K562 (cell line): ENCODE data around the gene NUDT22. TPM values are rescaled to one million over a fixed set of nuclear protein-coding genes. Genes with fewer than 3 reads are reported as not detected.

Experiments
- AFF4 ChIP-seq: sonication (generic); formaldehyde crosslinking; IDR thresholded peaks from 2 replicates; pipeline ENCODE4 v1.8.0; 2023; ENCODE audit warnings: mild to moderate bottlenecking, missing genetic modification reagents
- HMGN3 ChIP-seq: IDR thresholded peaks from 2 replicates; pipeline ENCODE4 v1.6.1; 2011; ENCODE audit warnings: borderline replicate concordance, low read depth, mild to moderate bottlenecking, mixed read lengths, low read length; ENCODE audit not compliant: insufficient read length; ENCODE audit errors: extremely low read depth
- HOMEZ ChIP-seq: fragments of 250-450 bp; sonication (Bioruptor Pico); IDR thresholded peaks from 2 replicates; pipeline ENCODE4 v1.4.0; 2020; ENCODE audit warnings: mild to moderate bottlenecking, moderate library complexity
- JUN ChIP-seq, 2 experiments: sonication (generic) in 1 of 2; formaldehyde crosslinking in 1 of 2; IDR thresholded peaks; 2 replicates each; pipeline versions ENCODE4 v1.6.1 to v1.8.0; 2012 to 2022; ENCODE audit warnings: borderline replicate concordance in 2 of 2, mild to moderate bottlenecking in 2 of 2, improper control_type of control experiment in 1 of 2, low read depth in 1 of 2, low read length in 1 of 2, missing genetic modification reagents in 1 of 2
- NR4A1 ChIP-seq, 2 experiments: fragments of 250-450 bp in 1 of 2; fragments of 450-650 bp in 1 of 2; sonication (Bioruptor Pico) in 1 of 2; IDR thresholded peaks; 2 replicates each; pipeline versions ENCODE4 v1.4.0 to v1.6.1; 2016 to 2020; ENCODE audit warnings: mild to moderate bottlenecking in 2 of 2, missing compliant biosample characterization in 1 of 2, missing genetic modification characterization in 1 of 2, moderate library complexity in 1 of 2
- POLR2G ChIP-seq: fragments of 200-400 bp; formaldehyde crosslinking; IDR thresholded peaks from 2 replicates; pipeline ENCODE4 v1.6.1; 2017; ENCODE audit warnings: low read depth, mild to moderate bottlenecking, antibody characterized with exemption, low read length, moderate library complexity
- SMC3 ChIP-seq: conservative IDR thresholded peaks from 2 replicates; pipeline ENCODE4 v1.6.1; 2011; ENCODE audit warnings: low read depth, low read length, improper control_type of control experiment; ENCODE audit not compliant: insufficient read depth
- XRCC5 ChIP-seq: fragments of 200-400 bp; formaldehyde crosslinking; IDR thresholded peaks from 2 replicates; pipeline ENCODE4 v1.6.1; 2017; ENCODE audit warnings: low read depth, mild to moderate bottlenecking, low read length
- ZNF24 ChIP-seq: fragments of 450-650 bp; IDR thresholded peaks from 2 replicates; pipeline ENCODE4 v1.6.1; 2016
- ZNF695 ChIP-seq: fragments of 450-650 bp; formaldehyde crosslinking; IDR thresholded peaks from 2 replicates; pipeline ENCODE4 v1.4.0; 2020; ENCODE audit warnings: mild to moderate bottlenecking, moderate library complexity
- ZZZ3 ChIP-seq: fragments of 450-650 bp; IDR thresholded peaks from 2 replicates; pipeline ENCODE4 v1.6.1; 2016; ENCODE audit warnings: antibody characterized with exemption, mild to moderate bottlenecking, moderate library complexity
- polyA plus RNA-seq, 8 experiments: library from polyadenylated mRNA; depleted of rRNA in 4 of 8; stranded (reverse) in 5 of 8; unstranded in 3 of 8; fragments of >200 nt; fragmentation: Nextera tagmentation in 2 of 8; fragmentation: Illumina TruSeq in 1 of 8; extraction: Ambion mirVana in 2 of 8; extraction: Trizol in 1 of 8; gene quantifications; 2 replicates each; pipeline versions ENCODE4 v1.2.1 to v1.2.3, GENCODE V29; 2011 to 2014; ENCODE audit warnings: inconsistent platforms in 1 of 8, missing spikeins in 1 of 8
- total RNA-seq, 7 experiments: library from RNA; depleted of rRNA in 6 of 7; stranded (reverse); fragments of >200 nt in 6 of 7; fragmentation: Illumina TruSeq in 2 of 7; extraction: Trizol in 2 of 7; gene quantifications; 2 replicates each; pipeline versions ENCODE4 v1.2.1 to v1.2.3, GENCODE V29; 2011 to 2021; ENCODE audit warnings: low replicate concordance in 1 of 7
- TF ChIP-seq, protein P1 (sequence below): fragments of 200-800 bp; sonication (Bioruptor generic); IDR thresholded peaks from 2 replicates; pipeline ENCODE4 v1.6.1; 2017; ENCODE audit warnings: missing genetic modification characterization, missing compliant biosample characterization
- TF ChIP-seq, protein P2 (sequence below): fragments of 450-650 bp; conservative IDR thresholded peaks from 2 replicates; pipeline ENCODE4 v1.6.1; 2016; ENCODE audit warnings: missing genetic modification characterization, low read depth, mild to moderate bottlenecking, missing compliant biosample characterization, moderate library complexity
- TF ChIP-seq, protein P3 (sequence below), 2 experiments: fragments of 450-650 bp in 1 of 2; sonication (generic) in 1 of 2; formaldehyde crosslinking in 1 of 2; IDR thresholded peaks in 1 of 2; conservative IDR thresholded peaks in 1 of 2; 2 replicates each; pipeline versions ENCODE4 v1.6.1 to v1.8.1; 2016 to 2023; ENCODE audit warnings: mild to moderate bottlenecking in 2 of 2, moderate library complexity in 2 of 2, inconsistent platforms in 1 of 2, missing genetic modification reagents in 1 of 2

NUDT22 gene
- total and polyA plus RNA-seq, 9 of the 15 experiments (the other 6 are each of a cell fraction or from before 2014, with no cell fraction given), result 6.3 to 92.6 (median 37.4) TPM

DNA sequence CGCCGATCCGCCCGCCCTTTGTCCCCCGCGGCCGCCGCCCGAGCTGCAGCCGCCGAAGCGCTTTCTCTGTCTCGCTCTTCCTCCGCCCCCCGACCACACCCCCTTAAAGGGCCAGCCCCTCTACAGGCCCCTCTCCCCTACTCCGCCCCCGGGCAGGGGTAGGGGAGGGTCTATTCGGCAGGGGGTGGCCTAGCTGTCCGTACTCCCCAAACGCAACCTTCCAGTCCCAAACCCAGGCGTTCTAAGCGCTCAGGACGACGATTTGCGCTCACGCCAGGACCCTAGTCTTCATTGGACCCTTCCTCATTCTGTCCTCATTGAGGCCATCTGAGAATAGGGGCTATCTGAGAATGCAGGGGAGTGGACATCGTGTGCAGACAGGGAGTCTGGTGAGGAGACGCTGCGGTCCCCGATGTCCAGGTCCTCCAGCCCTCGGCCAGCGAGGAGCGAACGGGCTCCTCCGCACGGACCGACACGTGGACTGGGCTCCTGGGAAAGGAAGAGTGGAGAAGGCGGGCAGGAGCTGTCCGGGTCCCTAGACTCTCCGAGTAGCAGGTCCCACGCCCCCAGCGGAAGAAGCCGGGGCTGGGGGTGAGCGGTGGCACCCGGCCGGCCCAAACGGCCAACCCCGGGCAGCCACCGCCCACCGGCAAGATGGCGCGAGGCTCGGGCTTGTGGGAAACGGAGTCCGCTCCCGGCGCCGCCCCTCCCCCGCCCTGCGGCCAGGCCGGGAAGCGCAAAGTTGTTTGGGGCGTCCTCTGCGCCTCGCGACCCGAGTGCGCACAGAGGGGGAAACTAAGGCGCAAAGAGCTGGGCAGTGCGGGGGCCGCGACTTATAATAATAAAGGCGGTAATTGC is 21.0 kb downstream of the NUDT22 start, which contains the start of gene PPP1R14B (continued):
- TF ChIP-seq, protein P1, sequence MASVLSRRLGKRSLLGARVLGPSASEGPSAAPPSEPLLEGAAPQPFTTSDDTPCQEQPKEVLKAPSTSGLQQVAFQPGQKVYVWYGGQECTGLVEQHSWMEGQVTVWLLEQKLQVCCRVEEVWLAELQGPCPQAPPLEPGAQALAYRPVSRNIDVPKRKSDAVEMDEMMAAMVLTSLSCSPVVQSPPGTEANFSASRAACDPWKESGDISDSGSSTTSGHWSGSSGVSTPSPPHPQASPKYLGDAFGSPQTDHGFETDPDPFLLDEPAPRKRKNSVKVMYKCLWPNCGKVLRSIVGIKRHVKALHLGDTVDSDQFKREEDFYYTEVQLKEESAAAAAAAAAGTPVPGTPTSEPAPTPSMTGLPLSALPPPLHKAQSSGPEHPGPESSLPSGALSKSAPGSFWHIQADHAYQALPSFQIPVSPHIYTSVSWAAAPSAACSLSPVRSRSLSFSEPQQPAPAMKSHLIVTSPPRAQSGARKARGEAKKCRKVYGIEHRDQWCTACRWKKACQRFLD (CRISPR knock-in tag), result peak; percentile 76; the same call in 1 of the 2 replicates
- TF ChIP-seq, protein P2, sequence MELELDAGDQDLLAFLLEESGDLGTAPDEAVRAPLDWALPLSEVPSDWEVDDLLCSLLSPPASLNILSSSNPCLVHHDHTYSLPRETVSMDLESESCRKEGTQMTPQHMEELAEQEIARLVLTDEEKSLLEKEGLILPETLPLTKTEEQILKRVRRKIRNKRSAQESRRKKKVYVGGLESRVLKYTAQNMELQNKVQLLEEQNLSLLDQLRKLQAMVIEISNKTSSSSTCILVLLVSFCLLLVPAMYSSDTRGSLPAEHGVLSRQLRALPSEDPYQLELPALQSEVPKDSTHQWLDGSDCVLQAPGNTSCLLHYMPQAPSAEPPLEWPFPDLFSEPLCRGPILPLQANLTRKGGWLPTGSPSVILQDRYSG (tag), result 0 out of 2 replicates have a peak, but pooled peaks have one; percentile 12
- TF ChIP-seq AFF4 (CRISPR knock-in tag) (peak; percentile 37; the same call in 1 of the 2 replicates), ZNF24 (peak; percentile 40; the same call in 1 of the 2 replicates), SMC3 (no peak), HOMEZ (0 out of 2 replicates have a peak, but pooled peaks have one; percentile 42), POLR2G (peak; percentile 89), JUN (IDR thresholded peaks at IDR 0.05; ENCODE audit: borderline replicate concordance, low read depth, low read length) (peak; percentile 14; the same call in 1 of the 2 replicates), JUN (CRISPR knock-in tag; IDR thresholded peaks at IDR 0.05; ENCODE audit: borderline replicate concordance) (no peak), NR4A1 (CRISPR knock-in tag; IDR thresholded peaks at IDR 0.05) (0 out of 2 replicates have a peak, but pooled peaks have one; percentile 50), NR4A1 (tag; IDR thresholded peaks at IDR 0.05) (0 out of 2 replicates have a peak, but pooled peaks have one; percentile 24), ZNF695 (CRISPR knock-in tag) (0 out of 2 replicates have a peak, but pooled peaks have one; percentile 16), XRCC5 (peak; percentile 78; the same call in 1 of the 2 replicates), ZZZ3 (no peak), HMGN3 (peak; percentile 85)
- TF ChIP-seq, protein P3, sequence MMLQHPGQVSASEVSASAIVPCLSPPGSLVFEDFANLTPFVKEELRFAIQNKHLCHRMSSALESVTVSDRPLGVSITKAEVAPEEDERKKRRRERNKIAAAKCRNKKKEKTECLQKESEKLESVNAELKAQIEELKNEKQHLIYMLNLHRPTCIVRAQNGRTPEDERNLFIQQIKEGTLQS (IDR thresholded peaks at IDR 0.05), result no peak
- TF ChIP-seq, protein P3 (CRISPR knock-in tag; conservative IDR thresholded peaks at IDR 0.05), result peak; percentile 72; the same call in 1 of the 2 replicates
